Erythroblast (primary cell): ENCODE data around the gene TEAD1.
A peak's percentile ranks its signal among the peaks of the same experiment; 100 is the strongest.

Source experiments
- DNase-seq, 2 experiments: peaks; one replicate each; lab custom pipeline; 2025; lab: John Stamatoyannopoulos, UW
- GATA1 ChIP-seq: IDR thresholded peaks from 2 replicates; pipeline ENCODE4 v1.6.1; 2011; ENCODE audit warnings: low read depth, mild to moderate bottlenecking, control low read depth, low read length, moderate library complexity
- POLR2A ChIP-seq: IDR thresholded peaks from 2 replicates; pipeline ENCODE4 v1.6.1; 2011; ENCODE audit warnings: mild to moderate bottlenecking, low read length

Gene TEAD1

GRCh38 chr11:12918667-12919066, 244.4 kb downstream of the TEAD1 start:
- no peak for TF ChIP-seq GATA1
- TF ChIP-seq POLR2A, result no peak
- DNase-seq, result no peak

GRCh38 chr11:12922418-12922817, 248.2 kb downstream of the TEAD1 start:
- no peak for TF ChIP-seq GATA1
- TF ChIP-seq POLR2A, result no peak
- DNase-seq, result no peak

GRCh38 chr11:12922980-12923507, 248.8 kb downstream of the TEAD1 start:
- no peak for TF ChIP-seq GATA1
- TF ChIP-seq POLR2A, result no peak
- no peak for DNase-seq

- DNase-seq, result no peak
- no peak for TF ChIP-seq POLR2A
- TF ChIP-seq GATA1, result no peak
Observed at GRCh38 chr11:12924650-12925049, 250.4 kb downstream of the TEAD1 start.

GRCh38 chr11:12925520-12925919, 251.3 kb downstream of the TEAD1 start:
- TF ChIP-seq GATA1 (no peak), POLR2A (no peak)
- DNase-seq, result no peak

GRCh38 chr11:12927221-12927620, 253.0 kb downstream of the TEAD1 start:
- no peak for DNase-seq

GRCh38 chr11:12927886-12928285, 253.7 kb downstream of the TEAD1 start:
- TF ChIP-seq POLR2A (no peak), GATA1 (no peak)
- DNase-seq, result no peak

More at GRCh38 chr11:12927221-12927620, 253.0 kb downstream of the TEAD1 start:
- TF ChIP-seq POLR2A, result no peak
- no peak for TF ChIP-seq GATA1

- TF ChIP-seq POLR2A (no peak), GATA1 (no peak)
Observed at GRCh38 chr11:12930850-12931249, 256.6 kb downstream of the TEAD1 start.

GRCh38 chr11:12932485-12932884, 258.3 kb downstream of the TEAD1 start:
- no peak for DNase-seq
- no peak for TF ChIP-seq POLR2A
- TF ChIP-seq GATA1, result no peak

More at GRCh38 chr11:12930850-12931249, 256.6 kb downstream of the TEAD1 start:
- no peak for DNase-seq

GRCh38 chr11:12936200-12936599, 262.0 kb downstream of the TEAD1 start:
- DNase-seq, result no peak
- TF ChIP-seq GATA1 (no peak), POLR2A (no peak)

GRCh38 chr11:12938590-12939247, 264.5 kb downstream of the TEAD1 start:
- no peak for TF ChIP-seq GATA1
- TF ChIP-seq POLR2A, result no peak

GRCh38 chr11:12941671-12942070, 267.4 kb downstream of the TEAD1 start:
- TF ChIP-seq POLR2A, result no peak
- no peak for TF ChIP-seq GATA1
- DNase-seq, result no peak

More at GRCh38 chr11:12938590-12939247, 264.5 kb downstream of the TEAD1 start:
- DNase-seq, result no peak

- TF ChIP-seq POLR2A, result no peak
- TF ChIP-seq GATA1, result no peak
Observed at GRCh38 chr11:12942157-12942556, 267.9 kb downstream of the TEAD1 start.

GRCh38 chr11:12943311-12943710, 269.1 kb downstream of the TEAD1 start:
- TF ChIP-seq GATA1, result no peak
- no peak for TF ChIP-seq POLR2A
- no peak for DNase-seq

More at GRCh38 chr11:12942157-12942556, 267.9 kb downstream of the TEAD1 start:
- DNase-seq, result no peak

- DNase-seq, result no peak
Observed at GRCh38 chr11:12944889-12945288, 270.7 kb downstream of the TEAD1 start.

GRCh38 chr11:12949453-12949852, 275.2 kb downstream of the TEAD1 start:
- no peak for TF ChIP-seq GATA1
- TF ChIP-seq POLR2A, result no peak
- DNase-seq, result no peak

More at GRCh38 chr11:12944889-12945288, 270.7 kb downstream of the TEAD1 start:
- no peak for TF ChIP-seq GATA1
- TF ChIP-seq POLR2A, result no peak

GRCh38 chr11:12950670-12951069, 276.4 kb downstream of the TEAD1 start:
- DNase-seq, result peak in 1 of 2 experiments; percentile 56
- TF ChIP-seq POLR2A (no peak), GATA1 (no peak)
